HFFc6 (cell line): ENCODE data around the gene GRPEL2. TPM values are rescaled to one million over a fixed set of nuclear protein-coding genes. Genes with fewer than 3 reads are reported as not detected.

Experiments used
- DNase-seq: peaks from one replicate; pipeline ENCODE4 v3.0.0-alpha.2; 2018
- H3K27ac Mint-ChIP-seq: 2 replicates; pipeline ENCODE4 v1.8.0; 2020; ENCODE audit warnings: mild to moderate bottlenecking, mixed read lengths
- H3K27me3 Mint-ChIP-seq: 2 replicates; pipeline ENCODE4 v1.8.0; 2021; ENCODE audit warnings: mild to moderate bottlenecking, moderate library complexity, mixed read lengths; ENCODE audit not compliant: insufficient read depth
- H3K36me3 Mint-ChIP-seq: 2 replicates; pipeline ENCODE4 v1.8.0; 2021; ENCODE audit warnings: low read depth, mixed read lengths
- H3K4me1 Mint-ChIP-seq: 2 replicates; pipeline ENCODE4 v1.8.0; 2020; ENCODE audit warnings: low read depth, mixed read lengths
- H3K4me3 Mint-ChIP-seq: 2 replicates; pipeline ENCODE4 v1.8.0; 2020; ENCODE audit warnings: mild to moderate bottlenecking, moderate library complexity, mixed read lengths
- H3K9me3 Mint-ChIP-seq: 2 replicates; pipeline ENCODE4 v1.8.0; 2020; ENCODE audit warnings: mild to moderate bottlenecking, mixed read lengths
- total RNA-seq, 6 experiments: library from RNA; stranded (reverse); fragmentation: NEBNext Ultra II Directional; extraction: Animal tissue kit (Norgen Biotek cat#: 25700); gene quantifications; 2 replicates in 1 of 6; 3 replicates in 5 of 6; pipeline ENCODE4 v1.2.3, GENCODE V29; 2021
- TF ChIP-seq, protein P1 (sequence below): fragments of 200-600 bp; sonication (generic); IDR thresholded peaks from 2 replicates; pipeline ENCODE4 v1.5.0; 2021; ENCODE audit warnings: antibody characterized with exemption, mild to moderate bottlenecking

The GRPEL2 gene
- total RNA-seq, 6 experiments from 2014 or later, result 15.6 to 18.9 (median 17.5) TPM

DNA sequence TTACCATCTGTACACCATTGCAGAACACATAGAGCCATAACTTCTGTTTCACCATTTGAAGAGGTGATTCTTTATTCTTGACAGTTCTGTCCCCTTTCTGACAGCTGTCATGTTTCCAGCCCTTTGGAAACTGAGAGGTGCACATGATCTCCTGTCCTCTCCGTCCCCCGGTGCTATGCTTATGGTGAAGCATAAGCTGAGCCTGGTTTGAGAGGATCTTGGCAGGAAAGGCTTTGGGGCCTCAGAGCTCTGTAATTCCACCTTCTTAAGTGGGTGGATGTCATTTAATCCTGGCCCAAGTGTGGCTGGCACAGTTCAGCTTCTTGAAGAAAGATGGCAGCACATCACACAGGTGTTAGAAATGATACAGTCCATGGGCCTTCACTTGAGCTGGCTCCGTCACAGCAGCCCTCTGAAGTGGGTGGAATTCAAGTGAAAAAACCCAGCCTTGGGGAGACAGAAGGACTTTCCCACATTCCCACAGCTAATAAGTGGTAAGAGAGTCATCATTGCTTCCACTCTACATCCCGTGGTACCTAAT lies 30.7 kb upstream of the GRPEL2 start:
- no peaks in the 10 kb centered on the region for H3K9me3 Mint-ChIP-seq
- peaks cover 10% of the 10 kb centered on the region for H3K4me1 Mint-ChIP-seq
- DNase-seq, result no peak
- no peak overlapping the region for H3K27ac Mint-ChIP-seq
- H3K4me3 Mint-ChIP-seq, result no peak overlapping the region
- no peaks in the 10 kb centered on the region for H3K36me3 Mint-ChIP-seq
- H3K27me3 Mint-ChIP-seq, result no peaks in the 10 kb centered on the region; the same call in 1 of the 2 replicates
- TF ChIP-seq, protein P1, sequence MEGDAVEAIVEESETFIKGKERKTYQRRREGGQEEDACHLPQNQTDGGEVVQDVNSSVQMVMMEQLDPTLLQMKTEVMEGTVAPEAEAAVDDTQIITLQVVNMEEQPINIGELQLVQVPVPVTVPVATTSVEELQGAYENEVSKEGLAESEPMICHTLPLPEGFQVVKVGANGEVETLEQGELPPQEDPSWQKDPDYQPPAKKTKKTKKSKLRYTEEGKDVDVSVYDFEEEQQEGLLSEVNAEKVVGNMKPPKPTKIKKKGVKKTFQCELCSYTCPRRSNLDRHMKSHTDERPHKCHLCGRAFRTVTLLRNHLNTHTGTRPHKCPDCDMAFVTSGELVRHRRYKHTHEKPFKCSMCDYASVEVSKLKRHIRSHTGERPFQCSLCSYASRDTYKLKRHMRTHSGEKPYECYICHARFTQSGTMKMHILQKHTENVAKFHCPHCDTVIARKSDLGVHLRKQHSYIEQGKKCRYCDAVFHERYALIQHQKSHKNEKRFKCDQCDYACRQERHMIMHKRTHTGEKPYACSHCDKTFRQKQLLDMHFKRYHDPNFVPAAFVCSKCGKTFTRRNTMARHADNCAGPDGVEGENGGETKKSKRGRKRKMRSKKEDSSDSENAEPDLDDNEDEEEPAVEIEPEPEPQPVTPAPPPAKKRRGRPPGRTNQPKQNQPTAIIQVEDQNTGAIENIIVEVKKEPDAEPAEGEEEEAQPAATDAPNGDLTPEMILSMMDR, result peak; percentile 39; the same call in 1 of the 2 replicates

GRCh38 chr5:149315753-149316152 lies 29.5 kb upstream of the GRPEL2 start:
- no peaks in the 10 kb centered on the region; the same call in 1 of the 2 replicates for H3K27me3 Mint-ChIP-seq
- no peak overlapping the region for H3K27ac Mint-ChIP-seq
- DNase-seq, result no peak
- no peak overlapping the region for H3K4me3 Mint-ChIP-seq
- peaks cover 16% of the 10 kb centered on the region for H3K4me1 Mint-ChIP-seq
- no peaks in the 10 kb centered on the region for H3K36me3 Mint-ChIP-seq
- TF ChIP-seq, protein P1, result no peak
- H3K9me3 Mint-ChIP-seq, result no peaks in the 10 kb centered on the region

GRCh38 chr5:149317281-149318048 lies 27.8 kb upstream of the GRPEL2 start:
- Mint-ChIP-seq H3K4me1 (peaks cover 17% of the 10 kb centered on the region), H3K27me3 (no peaks in the 10 kb centered on the region; the same call in 1 of the 2 replicates), H3K9me3 (no peaks in the 10 kb centered on the region), H3K36me3 (no peaks in the 10 kb centered on the region), H3K4me3 (no peak overlapping the region), H3K27ac (no peak overlapping the region)
- peak; percentile 52 for DNase-seq
- TF ChIP-seq, protein P1, result peak; percentile 86

DNA sequence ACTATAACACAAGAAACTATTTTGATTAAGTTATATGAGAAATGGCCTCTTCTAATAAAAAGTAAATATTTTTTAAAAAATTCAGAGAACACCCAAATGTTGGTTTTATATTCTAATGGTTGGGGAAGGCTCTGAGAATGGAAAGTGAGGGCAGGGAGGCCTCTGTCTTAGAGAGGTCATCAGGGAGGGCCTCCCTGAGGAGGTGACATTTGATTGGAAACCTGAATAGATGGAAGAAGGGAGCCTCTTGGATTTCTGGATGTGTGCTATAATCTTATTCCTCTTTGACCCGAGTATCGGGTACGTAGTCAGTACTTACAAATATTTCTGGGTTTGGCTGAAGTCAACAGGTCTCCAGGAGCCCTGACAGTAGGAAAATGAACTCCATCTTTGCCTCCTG lies 26.1 kb upstream of the GRPEL2 start:
- peaks cover 26% of the 10 kb centered on the region for H3K4me1 Mint-ChIP-seq
- H3K4me3 Mint-ChIP-seq, result no peak overlapping the region
- TF ChIP-seq, protein P1, result no peak
- H3K36me3 Mint-ChIP-seq, result no peaks in the 10 kb centered on the region
- no peaks in the 10 kb centered on the region for H3K9me3 Mint-ChIP-seq
- no peak overlapping the region for H3K27ac Mint-ChIP-seq
- H3K27me3 Mint-ChIP-seq, result no peaks in the 10 kb centered on the region
- DNase-seq, result no peak

DNA sequence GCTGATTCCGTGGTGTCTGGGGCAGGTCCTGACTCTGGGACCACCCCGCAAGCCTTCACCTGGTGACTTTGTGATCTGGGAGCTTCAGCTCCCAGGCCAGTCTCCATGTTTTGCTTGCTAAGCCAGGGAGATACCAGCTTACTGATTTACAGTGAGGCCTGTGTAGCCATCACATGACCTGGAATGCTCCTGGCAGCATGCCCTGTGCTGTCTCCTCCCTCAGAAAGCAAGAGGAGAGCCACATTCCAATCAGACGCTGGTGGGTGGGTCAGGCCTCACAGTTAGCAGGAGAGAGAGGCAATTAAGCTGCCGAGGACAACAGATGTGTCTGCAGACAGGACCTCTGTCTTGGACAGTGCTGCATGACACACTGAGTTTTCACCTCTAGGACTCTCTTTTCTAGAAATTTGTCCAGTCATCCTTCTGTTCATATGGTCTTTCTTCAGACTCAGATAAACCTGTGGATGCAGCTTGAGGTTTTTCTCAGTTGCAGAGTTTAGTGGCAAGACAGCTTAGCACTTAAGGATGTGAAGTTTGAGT lies 24.4 kb upstream of the GRPEL2 start:
- Mint-ChIP-seq H3K9me3 (no peaks in the 10 kb centered on the region), H3K27me3 (no peaks in the 10 kb centered on the region), H3K27ac (peak overlapping the region; percentile 98), H3K36me3 (no peaks in the 10 kb centered on the region), H3K4me3 (peak overlapping the region; percentile 51), H3K4me1 (peaks cover 40% of the 10 kb centered on the region)
- TF ChIP-seq, protein P1, result no peak
- DNase-seq, result peak; percentile 96
